PC-3 (cell line): ENCODE data around the gene CHD5. TPM values are rescaled to one million over a fixed set of nuclear protein-coding genes. Genes with fewer than 3 reads are reported as not detected.

ENCODE experiments used
- ATAC-seq: fragments of 200-7000 bp; cut with Tn5 transposase; 2 replicates; pipeline ENCODE4 v1.9.1; 2020; ENCODE audit warnings: mild to moderate bottlenecking, moderate library complexity
- BruUV-seq: library from RNA; stranded (reverse); fragments of 400-500 nt; replicated peaks from 2 replicates; lab custom pipeline; 2021; lab: Mats Ljungman, UMichigan
- CTCF ChIA-PET: fragments of 300-600 bp; sonication (Branson Sonifier 250); formaldehyde crosslinking; loops from one replicate; lab custom pipeline; 2022; ENCODE audit warnings: antibody characterized with exemption; lab: Charles Lee
- POLR2A ChIA-PET: fragments of 300-600 bp; sonication (Branson Sonifier 250); formaldehyde crosslinking; loops from one replicate; lab custom pipeline; 2022; ENCODE audit warnings: antibody characterized with exemption; ENCODE audit not compliant: unreplicated experiment; lab: Charles Lee
- DNase-seq: peaks from one replicate; pipeline ENCODE4 v3.0.0-alpha.2; 2015
- H2AFZ ChIP-seq: fragments of 300-600 bp; sonication (generic); 2 replicates; pipeline ENCODE4 v1.6.0; 2016; ENCODE audit warnings: antibody characterized with exemption, low read length
- H3F3A ChIP-seq: fragments of 300-600 bp; sonication (generic); one replicate; pipeline ENCODE4 v1.6.0; 2017; ENCODE audit warnings: antibody characterized with exemption, low read length, control low read depth, mild to moderate bottlenecking; ENCODE audit not compliant: unreplicated experiment
- H3K27ac ChIP-seq: fragments of 300-600 bp; sonication (generic); 2 replicates; pipeline ENCODE4 v1.5.1; 2016; ENCODE audit warnings: mild to moderate bottlenecking, low read length
- H3K27me3 ChIP-seq: fragments of 300-600 bp; sonication (generic); 2 replicates; pipeline ENCODE4 v1.6.1; 2016; ENCODE audit warnings: low read length, mixed read lengths
- H3K36me3 ChIP-seq: fragments of 300-600 bp; sonication (generic); 2 replicates; pipeline ENCODE4 v1.6.1; 2016; ENCODE audit warnings: low read depth, mixed run types, low read length, mixed read lengths
- H3K4me1 ChIP-seq: fragments of 300-600 bp; sonication (generic); 2 replicates; pipeline ENCODE4 v1.5.1; 2016; ENCODE audit warnings: low read length; ENCODE audit not compliant: insufficient read depth
- H3K4me2 ChIP-seq: fragments of 300-600 bp; sonication (generic); 2 replicates; pipeline ENCODE4 v1.6.0; 2016; ENCODE audit warnings: low read length
- H3K4me3 ChIP-seq: fragments of 300-600 bp; sonication (generic); 2 replicates; pipeline ENCODE4 v1.5.1; 2016; ENCODE audit warnings: mild to moderate bottlenecking, low read length, mixed read lengths
- H3K79me2 ChIP-seq: fragments of 300-600 bp; sonication (generic); 2 replicates; pipeline ENCODE4 v1.6.1; 2017; ENCODE audit warnings: low read length, mixed read lengths
- H3K9ac ChIP-seq: fragments of 300-600 bp; sonication (generic); 2 replicates; pipeline ENCODE4 v1.6.0; 2016; ENCODE audit warnings: mild to moderate bottlenecking, low read length
- H3K9me2 ChIP-seq: fragments of 300-600 bp; sonication (generic); replicated peaks from 2 replicates; pipeline ENCODE4 v1.6.1; 2016; ENCODE audit warnings: mixed run types, low read length, mixed read lengths
- H3K9me3 ChIP-seq: fragments of 300-600 bp; sonication (generic); 2 replicates; pipeline ENCODE4 v1.6.1; 2016; ENCODE audit warnings: low read length, mixed read lengths
- H4K20me1 ChIP-seq: fragments of 300-600 bp; sonication (generic); 2 replicates; pipeline ENCODE4 v1.6.1; 2016; ENCODE audit warnings: low read length, mixed read lengths
- CTCF ChIP-seq: fragments of 300-600 bp; sonication (generic); conservative IDR thresholded peaks from 2 replicates; pipeline ENCODE4 v1.5.1; 2017; ENCODE audit warnings: antibody characterized with exemption, low read depth, mild to moderate bottlenecking, low read length
- EZH2 ChIP-seq: fragments of 300-600 bp; sonication (generic); IDR thresholded peaks from one replicate; pipeline ENCODE4 v1.6.1; 2017; ENCODE audit warnings: antibody characterized with exemption, mild to moderate bottlenecking, low read length; ENCODE audit not compliant: unreplicated experiment
- EZH2phosphoT487 ChIP-seq: fragments of 300-600 bp; sonication (generic); IDR thresholded peaks from 2 replicates; pipeline ENCODE4 v1.6.1; 2018; ENCODE audit warnings: mild to moderate bottlenecking, antibody characterized with exemption, low read length, borderline replicate concordance
- intact Hi-C: fragments of 100-400 bp; cut with micrococcal nuclease; formaldehyde crosslinking; loops from 2 replicates; pipeline ENCODE4 v1.9.0; 2023
- total RNA-seq: library from RNA; depleted of rRNA; stranded (reverse); fragments of >200 nt; gene quantifications from 2 replicates; pipeline ENCODE4 v1.2.3, GENCODE V29; 2014

The CHD5 gene
- total RNA-seq, 1 experiment from 2014 or later = 0.55 TPM

GRCh38 chr1:6202256-6202655 lies 22.1 kb upstream of the CHD5 start:
- no peak overlapping the region for H2AFZ ChIP-seq
- H3K4me1 ChIP-seq = peaks cover 28% of the 10 kb centered on the region
- ChIA-PET POLR2A (interaction anchor here (0.6 kb wide), 1 partner anchor 191 kb away, joined by 3 read pairs; the partner anchor contains the start of gene ACOT7), CTCF (interaction anchor here (0.6 to 0.7 kb wide), 2 partner anchors 38 to 120 kb away, joined by 3 to 5 read pairs; no protein-coding TSS in a partner anchor)
- no peak overlapping the region for H3K9ac ChIP-seq
- H3K79me2 ChIP-seq = peaks cover 49% of the 10 kb centered on the region
- H3K4me2 ChIP-seq = no peak overlapping the region
- H3K9me2 ChIP-seq = no peaks in the 10 kb centered on the region
- TF ChIP-seq EZH2 (no peak), EZH2phosphoT487 (no peak), CTCF (no peak)
- H3K27me3 ChIP-seq = no peaks in the 10 kb centered on the region
- H4K20me1 ChIP-seq = peaks cover 15% of the 10 kb centered on the region
- no peaks in the 10 kb centered on the region for H3K9me3 ChIP-seq
- intact Hi-C loops = no loop called here
- no peaks in the 10 kb centered on the region for H3F3A ChIP-seq
- no peak for DNase-seq
- no peak for ATAC-seq
- H3K36me3 ChIP-seq = peaks cover 6% of the 10 kb centered on the region
- BruUV-seq = no TSS peak
- H3K27ac ChIP-seq = no peak overlapping the region
- H3K4me3 ChIP-seq = no peak overlapping the region

- Histone ChIP-seq H3K4me1 (peaks cover 26% of the 10 kb centered on the region), H3K9ac (peak overlapping the region; percentile 98), H3K4me3 (peak overlapping the region; percentile 74), H3K4me2 (peak overlapping the region; percentile 84), H3K9me3 (no peaks in the 10 kb centered on the region), H3K79me2 (peaks cover 50% of the 10 kb centered on the region), H3K9me2 (no peaks in the 10 kb centered on the region), H3K36me3 (peaks cover 21% of the 10 kb centered on the region), H3K27me3 (no peaks in the 10 kb centered on the region), H2AFZ (peak overlapping the region; percentile 89), H4K20me1 (peaks cover 30% of the 10 kb centered on the region), H3K27ac (peak overlapping the region; percentile 47), H3F3A (no peaks in the 10 kb centered on the region)
- intact Hi-C loops = no loop called here
- ChIA-PET CTCF (interaction anchor here (0.5 kb wide), 1 partner anchor 44 kb away, joined by 7 read pairs; no protein-coding TSS in a partner anchor), POLR2A (no interaction called here)
- no peak for ATAC-seq
- TF ChIP-seq CTCF (no peak), EZH2phosphoT487 (no peak), EZH2 (no peak)
- no peak for DNase-seq
- BruUV-seq = no TSS peak
Observed at GRCh38 chr1:6200188-6200809, 20.2 kb upstream of the CHD5 start.
